HepG2 (cell line): ENCODE measurements around the gene ST3GAL5. TPM values are rescaled to one million over a fixed set of nuclear protein-coding genes. Genes with fewer than 3 reads are reported as not detected.
A peak's percentile ranks its signal among the peaks of the same experiment; 100 is the strongest.

ENCODE experiments used
- DNMT3B ChIP-seq: conservative IDR thresholded peaks from 2 replicates; pipeline ENCODE4 v1.6.1; 2016; ENCODE audit warnings: missing biosample characterization, control low read depth
- ETV5 ChIP-seq: IDR thresholded peaks from 2 replicates; pipeline ENCODE4 v1.6.1; 2018; ENCODE audit warnings: missing biosample characterization, missing genetic modification reagents, inconsistent platforms, borderline replicate concordance
- HIVEP1 ChIP-seq: sonication (generic); formaldehyde crosslinking; IDR thresholded peaks from 2 replicates; pipeline ENCODE4 v1.4.0; 2020; ENCODE audit warnings: mild to moderate bottlenecking, missing genetic modification reagents
- KAT7 ChIP-seq: IDR thresholded peaks from 2 replicates; pipeline ENCODE4 v1.6.1; 2018; ENCODE audit warnings: borderline replicate concordance, missing compliant biosample characterization
- MAFG ChIP-seq: sonication (generic); formaldehyde crosslinking; IDR thresholded peaks from 2 replicates; pipeline ENCODE4 v1.5.1; 2020; ENCODE audit warnings: mild to moderate bottlenecking, missing genetic modification reagents
- NR2F1 ChIP-seq, 2 experiments: fragments of 450-650 bp in 1 of 2; formaldehyde crosslinking in 1 of 2; IDR thresholded peaks; 2 replicates each; pipeline versions ENCODE4 v1.5.0 to v1.6.1; 2016 to 2020; ENCODE audit warnings: mild to moderate bottlenecking in 1 of 2, missing compliant biosample characterization in 1 of 2, missing genetic modification reagents in 1 of 2, moderate library complexity in 1 of 2
- SIX1 ChIP-seq: sonication (generic); formaldehyde crosslinking; IDR thresholded peaks from 2 replicates; pipeline ENCODE4 v1.4.0; 2020; ENCODE audit warnings: missing genetic modification reagents, borderline replicate concordance
- SP5 ChIP-seq: IDR thresholded peaks from 2 replicates; pipeline ENCODE4 v1.6.1; 2016; ENCODE audit warnings: low read depth, borderline replicate concordance
- ZNF124 ChIP-seq: sonication (generic); formaldehyde crosslinking; IDR thresholded peaks from 2 replicates; pipeline ENCODE4 v1.4.0; 2020; ENCODE audit warnings: missing genetic modification reagents
- ZNF207 ChIP-seq: fragments of 450-650 bp; IDR thresholded peaks from 2 replicates; pipeline ENCODE4 v1.6.1; 2016; ENCODE audit warnings: antibody characterized with exemption, borderline replicate concordance
- ZNF44 ChIP-seq: sonication (generic); formaldehyde crosslinking; IDR thresholded peaks from 2 replicates; pipeline ENCODE4 v1.5.1; 2020; ENCODE audit warnings: mild to moderate bottlenecking, missing genetic modification reagents
- ZNF501 ChIP-seq: sonication (generic); formaldehyde crosslinking; IDR thresholded peaks from 2 replicates; pipeline ENCODE4 v1.5.1; 2020; ENCODE audit warnings: mild to moderate bottlenecking, moderate library complexity, missing genetic modification reagents
- ZNF530 ChIP-seq: sonication (generic); formaldehyde crosslinking; IDR thresholded peaks from 2 replicates; pipeline ENCODE4 v1.5.0; 2020; ENCODE audit warnings: low read depth, mild to moderate bottlenecking, missing genetic modification reagents
- ZNF660 ChIP-seq: sonication (generic); formaldehyde crosslinking; IDR thresholded peaks from 2 replicates; pipeline ENCODE4 v1.5.1; 2020; ENCODE audit warnings: mild to moderate bottlenecking, low read depth, missing genetic modification reagents, borderline replicate concordance
- ZNF782 ChIP-seq: sonication (generic); formaldehyde crosslinking; IDR thresholded peaks from 2 replicates; pipeline ENCODE4 v1.4.0; 2020; ENCODE audit warnings: missing genetic modification reagents, mild to moderate bottlenecking, borderline replicate concordance
- polyA plus RNA-seq, 8 experiments: library from polyadenylated mRNA; depleted of rRNA in 3 of 8; stranded (reverse) in 7 of 8; unstranded in 1 of 8; fragments of >200 nt; fragmentation: Illumina TruSeq in 4 of 8; extraction: Trizol in 4 of 8; gene quantifications; 2 replicates each; pipeline versions ENCODE4 v1.2.1 to v1.2.3, GENCODE V29; 2011 to 2016; ENCODE audit warnings: low read depth in 4 of 8, missing spikeins in 1 of 8, mixed read lengths in 1 of 8; ENCODE audit not compliant: insufficient read depth in 1 of 8
- total RNA-seq, 5 experiments: library from RNA; depleted of rRNA; stranded (reverse); fragments of >200 nt; fragmentation: Illumina TruSeq; extraction: Trizol; gene quantifications; 2 replicates each; pipeline ENCODE4 v1.2.3, GENCODE V29; 2016; ENCODE audit warnings: low read depth in 1 of 5
- TF ChIP-seq, protein P1 (sequence below): sonication (generic); formaldehyde crosslinking; IDR thresholded peaks from 2 replicates; pipeline ENCODE4 v1.8.0; 2022; ENCODE audit warnings: missing genetic modification reagents, mild to moderate bottlenecking, moderate library complexity, borderline replicate concordance
- TF ChIP-seq, protein P2 (sequence below): sonication (generic); formaldehyde crosslinking; IDR thresholded peaks from 2 replicates; pipeline ENCODE4 v1.8.0; 2022; ENCODE audit warnings: low read depth, missing genetic modification reagents
- TF ChIP-seq, protein P3 (sequence below): IDR thresholded peaks from 2 replicates; pipeline ENCODE4 v1.6.1; 2016; ENCODE audit warnings: missing compliant biosample characterization, missing genetic modification reagents, borderline replicate concordance
- TF ChIP-seq, protein P4 (sequence below): sonication (generic); formaldehyde crosslinking; IDR thresholded peaks from 2 replicates; pipeline ENCODE4 v1.4.0; 2020; ENCODE audit warnings: mild to moderate bottlenecking, missing genetic modification reagents
- TF ChIP-seq, protein P5 (sequence below), 2 experiments: sonication (generic) in 1 of 2; formaldehyde crosslinking in 1 of 2; IDR thresholded peaks; 2 replicates each; pipeline versions ENCODE4 v1.4.0 to v1.6.1; 2018 to 2020; ENCODE audit warnings: missing genetic modification reagents in 2 of 2, borderline replicate concordance in 1 of 2, low read depth in 1 of 2, mild to moderate bottlenecking in 1 of 2, missing biosample characterization in 1 of 2
- TF ChIP-seq, protein P6 (sequence below): sonication (generic); IDR thresholded peaks from 2 replicates; pipeline ENCODE4 v1.6.1; 2016; ENCODE audit warnings: low read depth, borderline replicate concordance

The ST3GAL5 gene
- total and polyA plus RNA-seq, 2 of the 13 experiments (the other 11 are each of a cell fraction or from before 2014, with no cell fraction given) = 1.3 to 2.0 TPM

DNA sequence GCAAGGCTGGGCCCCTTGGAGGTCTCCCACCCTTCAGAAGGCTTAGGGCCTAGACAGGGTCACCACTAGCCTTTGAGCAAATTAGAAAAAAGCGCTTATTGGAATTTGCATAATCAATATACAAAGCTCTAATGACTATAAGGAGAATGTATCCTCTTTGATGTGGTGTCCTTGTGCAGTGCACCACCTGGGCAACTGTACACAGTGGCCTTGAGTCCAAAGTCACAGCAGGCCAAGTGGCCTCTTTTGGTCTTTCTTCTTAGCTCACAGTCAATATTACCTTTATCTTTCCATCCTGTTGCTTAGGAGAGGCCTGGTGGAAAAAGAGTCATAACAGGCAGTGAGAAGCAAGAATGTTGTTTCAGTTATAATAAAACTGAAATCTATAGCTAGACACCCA is 19.7 kb upstream of the ST3GAL5 start (continued):
- TF ChIP-seq, protein P1, sequence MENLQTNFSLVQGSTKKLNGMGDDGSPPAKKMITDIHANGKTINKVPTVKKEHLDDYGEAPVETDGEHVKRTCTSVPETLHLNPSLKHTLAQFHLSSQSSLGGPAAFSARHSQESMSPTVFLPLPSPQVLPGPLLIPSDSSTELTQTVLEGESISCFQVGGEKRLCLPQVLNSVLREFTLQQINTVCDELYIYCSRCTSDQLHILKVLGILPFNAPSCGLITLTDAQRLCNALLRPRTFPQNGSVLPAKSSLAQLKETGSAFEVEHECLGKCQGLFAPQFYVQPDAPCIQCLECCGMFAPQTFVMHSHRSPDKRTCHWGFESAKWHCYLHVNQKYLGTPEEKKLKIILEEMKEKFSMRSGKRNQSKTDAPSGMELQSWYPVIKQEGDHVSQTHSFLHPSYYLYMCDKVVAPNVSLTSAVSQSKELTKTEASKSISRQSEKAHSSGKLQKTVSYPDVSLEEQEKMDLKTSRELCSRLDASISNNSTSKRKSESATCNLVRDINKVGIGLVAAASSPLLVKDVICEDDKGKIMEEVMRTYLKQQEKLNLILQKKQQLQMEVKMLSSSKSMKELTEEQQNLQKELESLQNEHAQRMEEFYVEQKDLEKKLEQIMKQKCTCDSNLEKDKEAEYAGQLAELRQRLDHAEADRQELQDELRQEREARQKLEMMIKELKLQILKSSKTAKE (CRISPR knock-in tag) = no peak
- TF ChIP-seq ETV5 (no peak; the same call in 1 of the 2 replicates), SP5 (no peak), ZNF782 (no peak), KAT7 (CRISPR knock-in tag) (no peak), ZNF207 (no peak), NR2F1 (CRISPR knock-in tag; IDR thresholded peaks at IDR 0.05) (peak in 1 of 2 experiments; percentile 41; a peak in 2 of 4 replicates), ZNF660 (CRISPR knock-in tag) (no peak), HIVEP1 (no peak), ZNF501 (CRISPR knock-in tag) (no peak), MAFG (CRISPR knock-in tag) (no peak), SIX1 (CRISPR knock-in tag) (no peak), DNMT3B (CRISPR knock-in tag) (no peak), ZNF44 (CRISPR knock-in tag) (no peak), ZNF530 (CRISPR knock-in tag) (no peak), ZNF124 (CRISPR knock-in tag) (no peak)
- TF ChIP-seq, protein P2, sequence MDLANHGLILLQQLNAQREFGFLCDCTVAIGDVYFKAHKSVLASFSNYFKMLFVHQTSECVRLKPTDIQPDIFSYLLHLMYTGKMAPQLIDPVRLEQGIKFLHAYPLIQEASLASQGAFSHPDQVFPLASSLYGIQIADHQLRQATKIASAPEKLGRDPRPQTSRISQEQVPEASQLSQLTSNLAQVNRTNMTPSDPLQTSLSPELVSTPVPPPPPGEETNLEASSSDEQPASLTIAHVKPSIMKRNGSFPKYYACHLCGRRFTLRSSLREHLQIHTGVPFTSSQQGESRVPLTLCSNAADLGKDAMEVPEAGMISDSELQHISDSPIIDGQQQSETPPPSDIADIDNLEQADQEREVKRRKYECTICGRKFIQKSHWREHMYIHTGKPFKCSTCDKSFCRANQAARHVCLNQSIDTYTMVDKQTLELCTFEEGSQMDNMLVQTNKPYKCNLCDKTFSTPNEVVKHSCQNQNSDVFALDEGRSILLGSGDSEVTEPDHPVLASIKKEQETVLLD = no peak
- TF ChIP-seq, protein P3, sequence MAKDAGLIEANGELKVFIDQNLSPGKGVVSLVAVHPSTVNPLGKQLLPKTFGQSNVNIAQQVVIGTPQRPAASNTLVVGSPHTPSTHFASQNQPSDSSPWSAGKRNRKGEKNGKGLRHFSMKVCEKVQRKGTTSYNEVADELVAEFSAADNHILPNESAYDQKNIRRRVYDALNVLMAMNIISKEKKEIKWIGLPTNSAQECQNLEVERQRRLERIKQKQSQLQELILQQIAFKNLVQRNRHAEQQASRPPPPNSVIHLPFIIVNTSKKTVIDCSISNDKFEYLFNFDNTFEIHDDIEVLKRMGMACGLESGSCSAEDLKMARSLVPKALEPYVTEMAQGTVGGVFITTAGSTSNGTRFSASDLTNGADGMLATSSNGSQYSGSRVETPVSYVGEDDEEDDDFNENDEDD (CRISPR knock-in tag) = no peak
- TF ChIP-seq, protein P4, sequence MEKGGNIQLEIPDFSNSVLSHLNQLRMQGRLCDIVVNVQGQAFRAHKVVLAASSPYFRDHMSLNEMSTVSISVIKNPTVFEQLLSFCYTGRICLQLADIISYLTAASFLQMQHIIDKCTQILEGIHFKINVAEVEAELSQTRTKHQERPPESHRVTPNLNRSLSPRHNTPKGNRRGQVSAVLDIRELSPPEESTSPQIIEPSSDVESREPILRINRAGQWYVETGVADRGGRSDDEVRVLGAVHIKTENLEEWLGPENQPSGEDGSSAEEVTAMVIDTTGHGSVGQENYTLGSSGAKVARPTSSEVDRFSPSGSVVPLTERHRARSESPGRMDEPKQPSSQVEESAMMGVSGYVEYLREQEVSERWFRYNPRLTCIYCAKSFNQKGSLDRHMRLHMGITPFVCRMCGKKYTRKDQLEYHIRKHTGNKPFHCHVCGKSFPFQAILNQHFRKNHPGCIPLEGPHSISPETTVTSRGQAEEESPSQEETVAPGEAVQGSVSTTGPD (CRISPR knock-in tag) = no peak
- TF ChIP-seq, protein P5, sequence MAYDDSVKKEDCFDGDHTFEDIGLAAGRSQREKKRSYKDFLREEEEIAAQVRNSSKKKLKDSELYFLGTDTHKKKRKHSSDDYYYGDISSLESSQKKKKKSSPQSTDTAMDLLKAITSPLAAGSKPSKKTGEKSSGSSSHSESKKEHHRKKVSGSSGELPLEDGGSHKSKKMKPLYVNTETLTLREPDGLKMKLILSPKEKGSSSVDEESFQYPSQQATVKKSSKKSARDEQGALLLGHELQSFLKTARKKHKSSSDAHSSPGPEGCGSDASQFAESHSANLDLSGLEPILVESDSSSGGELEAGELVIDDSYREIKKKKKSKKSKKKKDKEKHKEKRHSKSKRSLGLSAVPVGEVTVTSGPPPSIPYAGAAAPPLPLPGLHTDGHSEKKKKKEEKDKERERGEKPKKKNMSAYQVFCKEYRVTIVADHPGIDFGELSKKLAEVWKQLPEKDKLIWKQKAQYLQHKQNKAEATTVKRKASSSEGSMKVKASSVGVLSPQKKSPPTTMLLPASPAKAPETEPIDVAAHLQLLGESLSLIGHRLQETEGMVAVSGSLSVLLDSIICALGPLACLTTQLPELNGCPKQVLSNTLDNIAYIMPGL (CRISPR knock-in tag; IDR thresholded peaks at IDR 0.05; ENCODE audit: borderline replicate concordance in 1 of 2, low read depth in 1 of 2) = no peak
- TF ChIP-seq, protein P6, sequence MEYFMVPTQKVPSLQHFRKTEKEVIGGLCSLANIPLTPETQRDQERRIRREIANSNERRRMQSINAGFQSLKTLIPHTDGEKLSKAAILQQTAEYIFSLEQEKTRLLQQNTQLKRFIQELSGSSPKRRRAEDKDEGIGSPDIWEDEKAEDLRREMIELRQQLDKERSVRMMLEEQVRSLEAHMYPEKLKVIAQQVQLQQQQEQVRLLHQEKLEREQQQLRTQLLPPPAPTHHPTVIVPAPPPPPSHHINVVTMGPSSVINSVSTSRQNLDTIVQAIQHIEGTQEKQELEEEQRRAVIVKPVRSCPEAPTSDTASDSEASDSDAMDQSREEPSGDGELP = peak; percentile 45; the same call in 1 of the 2 replicates
